ENCODE results near the gene TPRG1.

GRCh38 chr3:189309400-189309975 is 137.7 kb downstream of the TPRG1 start:
- TF ChIP-seq, protein P1, sequence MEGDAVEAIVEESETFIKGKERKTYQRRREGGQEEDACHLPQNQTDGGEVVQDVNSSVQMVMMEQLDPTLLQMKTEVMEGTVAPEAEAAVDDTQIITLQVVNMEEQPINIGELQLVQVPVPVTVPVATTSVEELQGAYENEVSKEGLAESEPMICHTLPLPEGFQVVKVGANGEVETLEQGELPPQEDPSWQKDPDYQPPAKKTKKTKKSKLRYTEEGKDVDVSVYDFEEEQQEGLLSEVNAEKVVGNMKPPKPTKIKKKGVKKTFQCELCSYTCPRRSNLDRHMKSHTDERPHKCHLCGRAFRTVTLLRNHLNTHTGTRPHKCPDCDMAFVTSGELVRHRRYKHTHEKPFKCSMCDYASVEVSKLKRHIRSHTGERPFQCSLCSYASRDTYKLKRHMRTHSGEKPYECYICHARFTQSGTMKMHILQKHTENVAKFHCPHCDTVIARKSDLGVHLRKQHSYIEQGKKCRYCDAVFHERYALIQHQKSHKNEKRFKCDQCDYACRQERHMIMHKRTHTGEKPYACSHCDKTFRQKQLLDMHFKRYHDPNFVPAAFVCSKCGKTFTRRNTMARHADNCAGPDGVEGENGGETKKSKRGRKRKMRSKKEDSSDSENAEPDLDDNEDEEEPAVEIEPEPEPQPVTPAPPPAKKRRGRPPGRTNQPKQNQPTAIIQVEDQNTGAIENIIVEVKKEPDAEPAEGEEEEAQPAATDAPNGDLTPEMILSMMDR (IDR thresholded peaks at IDR 0.05; ENCODE audit: poor library complexity): no peak
- TF ChIP-seq EZH2 (IDR thresholded peaks at IDR 0.05; ENCODE audit: borderline replicate concordance): no peak
- no peak for TF ChIP-seq EZH2phosphoT487 (IDR thresholded peaks at IDR 0.05; ENCODE audit: low read depth, severe bottlenecking, unreplicated experiment)

All from hepatocyte (in vitro differentiated cells).